Tibial artery (tissue), 4 donors: ENCODE measurements around the gene MKNK1.

ENCODE experiments used
- DNase-seq, 2 donors: peaks; one replicate each; pipeline ENCODE4 v3.0.0-alpha.2; 2019
- H3K27ac ChIP-seq, 2 donors: fragments of 200-600 bp; sonication (generic) in 1 of 2; 1 replicate in 1 of 2; 2 replicates in 1 of 2; pipeline ENCODE4 v1.5.1; 2018 to 2019; ENCODE audit warnings: mild to moderate bottlenecking in 1 of 2
- H3K27me3 ChIP-seq, 2 donors: fragments of 200-600 bp; sonication (generic) in 1 of 2; one replicate each; pipeline versions ENCODE4 v1.5.1 to v1.6.0; 2016 to 2019
- H3K36me3 ChIP-seq, 3 donors: fragments of 200-600 bp; sonication (generic) in 2 of 3; one replicate each; pipeline ENCODE4 v1.5.1; 2016 to 2019; ENCODE audit warnings: mild to moderate bottlenecking in 2 of 3
- H3K4me1 ChIP-seq, 4 donors: fragments of 200-600 bp; sonication (generic) in 2 of 4; 1 replicate in 3 of 4; 2 replicates in 1 of 4; pipeline ENCODE4 v1.5.1; 2016 to 2019
- H3K4me3 ChIP-seq, 2 donors: fragments of 200-600 bp; sonication (generic) in 1 of 2; 1 replicate in 1 of 2; 2 replicates in 1 of 2; pipeline ENCODE4 v1.5.1; 2018 to 2019; ENCODE audit warnings: mild to moderate bottlenecking in 2 of 2
- H3K9me3 ChIP-seq, 3 donors: fragments of 200-600 bp; sonication (generic) in 1 of 3; one replicate each; pipeline ENCODE4 v1.5.1; 2016 to 2019
- intact Hi-C: fragments of 100-400 bp; cut with DNase I; formaldehyde crosslinking; loops from one replicate; pipeline ENCODE4 v1.15.0; 2023; ENCODE audit warnings: low total_unique reads
- TF ChIP-seq, protein P1 (sequence below), 2 experiments: fragments of 200-600 bp in 1 of 2; fragments of 450-650 bp in 1 of 2; IDR thresholded peaks; one replicate each; pipeline ENCODE4 v1.5.1; 2017 to 2019; ENCODE audit warnings: antibody characterized with exemption in 2 of 2, mild to moderate bottlenecking in 1 of 2, moderate library complexity in 1 of 2

Gene MKNK1

DNA sequence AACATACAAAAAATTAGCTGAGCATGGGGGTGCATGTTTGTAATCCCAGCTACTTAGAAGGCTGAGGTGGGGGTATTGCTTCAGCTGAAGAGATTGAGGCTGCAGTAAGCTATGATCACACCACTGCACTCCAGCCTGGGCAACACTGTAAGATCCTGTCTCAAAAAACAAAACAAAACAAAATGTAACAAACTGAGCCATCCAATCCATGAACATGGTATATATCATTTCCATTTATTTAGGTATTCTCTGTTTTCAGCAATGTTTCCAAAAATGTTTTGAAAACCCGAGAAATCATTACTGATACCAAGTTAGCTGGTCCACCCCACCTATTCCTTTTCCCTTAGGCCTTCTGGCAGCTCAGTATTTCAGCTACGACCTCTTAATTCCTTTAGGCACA, 45.7 kb upstream of the MKNK1 start:
- peaks cover 40 to 65% (median 54%) of the 10 kb centered on the region in 3 donors for H3K36me3 ChIP-seq
- TF ChIP-seq, protein P1, sequence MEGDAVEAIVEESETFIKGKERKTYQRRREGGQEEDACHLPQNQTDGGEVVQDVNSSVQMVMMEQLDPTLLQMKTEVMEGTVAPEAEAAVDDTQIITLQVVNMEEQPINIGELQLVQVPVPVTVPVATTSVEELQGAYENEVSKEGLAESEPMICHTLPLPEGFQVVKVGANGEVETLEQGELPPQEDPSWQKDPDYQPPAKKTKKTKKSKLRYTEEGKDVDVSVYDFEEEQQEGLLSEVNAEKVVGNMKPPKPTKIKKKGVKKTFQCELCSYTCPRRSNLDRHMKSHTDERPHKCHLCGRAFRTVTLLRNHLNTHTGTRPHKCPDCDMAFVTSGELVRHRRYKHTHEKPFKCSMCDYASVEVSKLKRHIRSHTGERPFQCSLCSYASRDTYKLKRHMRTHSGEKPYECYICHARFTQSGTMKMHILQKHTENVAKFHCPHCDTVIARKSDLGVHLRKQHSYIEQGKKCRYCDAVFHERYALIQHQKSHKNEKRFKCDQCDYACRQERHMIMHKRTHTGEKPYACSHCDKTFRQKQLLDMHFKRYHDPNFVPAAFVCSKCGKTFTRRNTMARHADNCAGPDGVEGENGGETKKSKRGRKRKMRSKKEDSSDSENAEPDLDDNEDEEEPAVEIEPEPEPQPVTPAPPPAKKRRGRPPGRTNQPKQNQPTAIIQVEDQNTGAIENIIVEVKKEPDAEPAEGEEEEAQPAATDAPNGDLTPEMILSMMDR (IDR thresholded peaks at IDR 0.05) = no peak
- no peak for DNase-seq
- no peak overlapping the region for H3K4me3 ChIP-seq
- H3K27me3 ChIP-seq = no peaks in the 10 kb centered on the region
- H3K27ac ChIP-seq = no peak overlapping the region
- intact Hi-C loops = no loop called here
- no peaks in the 10 kb centered on the region for H3K4me1 ChIP-seq
- H3K9me3 ChIP-seq = peaks cover 0 to 5% (median 0%) of the 10 kb centered on the region in 3 donors

DNA sequence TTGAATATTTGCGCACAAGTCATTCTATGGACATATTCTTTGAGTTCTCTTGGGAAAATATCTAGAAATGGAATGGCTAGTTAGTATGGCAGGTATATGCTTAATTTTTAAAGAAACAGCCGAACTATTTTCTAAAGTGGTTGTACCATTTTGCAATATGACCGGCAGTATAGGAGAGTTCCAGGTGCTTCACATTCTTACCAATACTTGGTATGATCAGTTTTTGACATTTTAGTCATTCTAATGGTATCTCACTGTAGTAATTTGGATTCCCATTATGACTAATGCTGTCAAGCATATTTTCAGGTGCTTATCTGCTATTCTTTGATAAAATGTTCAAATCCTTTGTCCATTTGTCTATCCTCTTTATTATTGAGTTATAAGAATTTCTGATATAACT, 43.5 kb upstream of the MKNK1 start:
- Histone ChIP-seq H3K4me1 (peaks cover 0 to 13% (median 1%) of the 10 kb centered on the region in 4 donors), H3K9me3 (peaks cover 0 to 5% (median 0%) of the 10 kb centered on the region in 3 donors), H3K27ac (no peak overlapping the region), H3K4me3 (no peak overlapping the region), H3K36me3 (peaks cover 31 to 57% (median 41%) of the 10 kb centered on the region in 3 donors), H3K27me3 (no peaks in the 10 kb centered on the region)
- intact Hi-C loops = no loop called here
- DNase-seq = no peak
- TF ChIP-seq, protein P1 (IDR thresholded peaks at IDR 0.05) = no peak

DNA sequence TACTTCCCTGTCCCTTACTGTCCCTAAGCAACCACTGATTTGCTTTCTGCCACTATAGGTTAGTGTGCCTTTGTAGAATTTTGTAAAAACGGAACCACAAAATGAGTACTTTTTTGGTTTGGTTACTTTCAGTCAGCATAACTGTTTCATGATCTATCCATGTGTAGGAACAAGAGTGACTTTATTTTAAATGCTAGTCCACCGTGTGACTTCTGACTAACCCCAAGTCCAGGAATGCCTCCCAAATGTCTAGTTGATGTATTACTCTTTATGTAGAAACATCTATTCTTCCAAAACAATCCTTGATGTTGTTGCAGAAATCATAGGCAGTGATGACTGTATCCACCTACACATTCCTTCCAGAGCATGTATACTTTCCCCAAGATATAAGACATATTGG, 42.8 kb upstream of the MKNK1 start:
- DNase-seq = no peak
- H3K36me3 ChIP-seq = peaks cover 24 to 58% (median 41%) of the 10 kb centered on the region in 3 donors
- H3K9me3 ChIP-seq = peaks cover 0 to 5% (median 0%) of the 10 kb centered on the region in 3 donors
- TF ChIP-seq, protein P1 (IDR thresholded peaks at IDR 0.05) = no peak
- H3K27ac ChIP-seq = no peak overlapping the region
- intact Hi-C loops = no loop called here
- no peaks in the 10 kb centered on the region for H3K27me3 ChIP-seq
- H3K4me3 ChIP-seq = no peak overlapping the region
- H3K4me1 ChIP-seq = peaks cover 0 to 18% (median 1%) of the 10 kb centered on the region in 4 donors

DNA sequence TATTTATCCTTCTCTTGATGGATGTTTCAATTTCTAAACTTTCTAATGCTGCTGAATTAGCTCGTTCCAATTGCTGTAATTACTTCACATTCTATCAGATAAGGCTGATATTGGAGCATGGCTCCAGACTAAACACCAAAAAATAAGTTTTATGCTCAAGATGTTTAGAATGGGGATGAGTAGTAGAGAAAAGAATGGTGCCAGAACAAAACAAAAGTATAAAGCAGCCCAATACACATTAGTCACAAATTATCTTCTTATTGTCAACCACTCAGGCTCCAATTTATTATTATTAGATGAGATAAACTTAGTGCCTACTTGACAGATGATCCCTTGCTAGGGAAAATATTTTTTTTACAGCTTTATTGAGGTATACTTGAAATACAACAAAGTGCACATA, 42.3 kb upstream of the MKNK1 start:
- TF ChIP-seq, protein P1 (IDR thresholded peaks at IDR 0.05) = no peak
- peaks cover 27 to 62% (median 41%) of the 10 kb centered on the region in 3 donors for H3K36me3 ChIP-seq
- H3K4me1 ChIP-seq = peaks cover 0 to 18% (median 1%) of the 10 kb centered on the region in 4 donors
- H3K9me3 ChIP-seq = peaks cover 0 to 5% (median 0%) of the 10 kb centered on the region in 3 donors
- no peak overlapping the region for H3K4me3 ChIP-seq
- intact Hi-C loops = no loop called here
- H3K27ac ChIP-seq = no peak overlapping the region
- no peaks in the 10 kb centered on the region for H3K27me3 ChIP-seq
- no peak for DNase-seq

DNA sequence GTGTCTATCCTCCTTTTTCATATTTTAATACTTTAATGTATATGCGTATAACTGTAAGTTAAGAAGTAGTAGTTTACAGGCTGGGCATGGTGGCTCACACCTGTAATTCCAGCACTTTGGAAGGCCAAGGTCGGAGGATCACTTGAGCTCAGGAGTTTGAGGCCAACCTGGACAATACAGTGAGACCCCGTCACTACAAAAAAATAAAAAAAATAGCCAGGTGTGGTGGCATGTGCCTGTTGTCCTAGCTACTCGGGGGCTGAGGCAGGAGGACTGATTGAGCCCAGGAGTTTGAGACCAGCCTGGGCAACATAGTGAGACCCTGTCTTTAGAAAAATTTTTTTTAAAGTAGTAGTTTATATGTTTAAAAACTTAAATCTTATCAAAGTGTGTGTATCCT, 41.7 kb upstream of the MKNK1 start:
- Histone ChIP-seq H3K4me3 (no peak overlapping the region), H3K27me3 (no peaks in the 10 kb centered on the region), H3K36me3 (peaks cover 27 to 60% (median 41%) of the 10 kb centered on the region in 3 donors), H3K4me1 (peaks cover 0 to 18% (median 1%) of the 10 kb centered on the region in 4 donors), H3K27ac (no peak overlapping the region), H3K9me3 (peaks cover 0 to 5% (median 0%) of the 10 kb centered on the region in 3 donors)
- no peak for DNase-seq
- TF ChIP-seq, protein P1 (IDR thresholded peaks at IDR 0.05) = no peak
- intact Hi-C loops = no loop called here

DNA sequence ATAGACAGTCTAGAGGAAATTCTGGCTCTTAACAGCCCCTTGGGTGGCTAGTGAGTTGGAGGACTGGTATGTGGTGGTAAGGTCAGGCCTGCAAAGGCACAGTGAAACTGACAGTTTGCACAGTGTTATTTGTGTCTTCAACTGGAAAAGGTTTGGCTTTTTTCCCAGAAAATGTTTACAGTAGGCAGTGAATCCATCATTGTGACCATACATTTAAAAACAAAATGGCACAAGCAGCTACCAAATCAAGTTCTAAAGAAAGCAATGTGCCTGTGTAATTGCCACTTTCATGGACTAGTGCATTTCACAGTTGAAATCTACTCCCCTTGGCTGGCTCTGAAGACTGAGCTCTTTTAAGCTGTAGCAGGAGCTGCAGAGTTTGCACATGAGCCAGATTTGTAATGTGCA, 39.3 kb upstream of the MKNK1 start:
- TF ChIP-seq, protein P1 (IDR thresholded peaks at IDR 0.05) = no peak
- Histone ChIP-seq H3K36me3 (peaks cover 9 to 38% (median 24%) of the 10 kb centered on the region in 3 donors), H3K27me3 (no peaks in the 10 kb centered on the region), H3K27ac (peak overlapping the region in 1 of 2 donors; percentile 40), H3K9me3 (no peaks in the 10 kb centered on the region), H3K4me3 (no peak overlapping the region), H3K4me1 (peaks cover 0 to 34% (median 1%) of the 10 kb centered on the region in 4 donors)
- no peak for DNase-seq
- intact Hi-C loops = no loop called here
